ENCODE data around the gene LCOR. TPM values are rescaled to one million over a fixed set of nuclear protein-coding genes. Genes with fewer than 3 reads are reported as not detected.

LCOR gene
- total and polyA plus RNA-seq, 9 of the 15 experiments (the other 6 are each of a cell fraction or from before 2014, with no cell fraction given): 3.6 to 25.2 (median 14.4) TPM

DNA sequence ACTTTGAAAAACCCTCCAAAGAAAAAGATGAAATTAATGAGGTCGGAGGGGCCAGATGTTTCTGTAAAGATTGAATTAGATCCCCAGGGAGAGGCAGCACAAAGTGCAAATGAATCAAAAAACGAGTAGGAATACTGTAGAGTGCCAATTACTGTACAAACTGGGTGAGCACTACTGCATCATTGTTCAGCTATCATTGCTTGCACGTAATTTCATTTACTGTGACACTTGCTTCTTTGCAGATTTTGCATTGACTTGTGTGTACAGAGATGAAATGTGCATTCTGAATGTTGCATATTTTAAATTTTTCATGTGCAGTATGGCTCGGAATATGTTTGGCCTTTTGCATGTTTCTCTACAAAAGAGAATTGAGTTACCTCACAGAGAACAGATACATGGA is 123.7 kb downstream of the LCOR start:
- DNase-seq (ENCODE audit: extremely low read depth in 1 of 4, low spot score in 3 of 4) (no peak), ATAC-seq (no peak), FAIRE-seq (no peak)
- BruUV-seq (replicated peaks): no TSS peak
- POLR2A ChIA-PET: no interaction called here
- H3K4me2 ChIP-seq (ENCODE audit: insufficient read depth, low read length): no peak overlapping the region
- H3K36me3 ChIP-seq (ENCODE audit: control insufficient read depth, insufficient read depth, low read length): peaks cover 44% of the 10 kb centered on the region; the same call in 2 of the 3 replicates
- H3K27ac ChIP-seq (ENCODE audit: extremely low read depth, low read depth, low read length): no peak overlapping the region
- whole genome bisulfite sequencing (ENCODE audit: insufficient coverage, low coverage, missing lambda C conversion rate): 76% methylated on average over 4 of the region's 4 CpGs
- no peaks in the 10 kb centered on the region for H3K27me3 ChIP-seq (ENCODE audit: control insufficient read depth in 2 of 2, insufficient read depth in 2 of 2, low read length in 2 of 2)
- TF ChIP-seq HMG20B (CRISPR knock-in tag; IDR thresholded peaks at IDR 0.05) (no peak), TCF3 (CRISPR knock-in tag; IDR thresholded peaks at IDR 0.05) (no peak), SNRNP70 (optimal IDR thresholded peaks at IDR 0.05; ENCODE audit: low read depth, low read length) (no peak), RFX5 (IDR thresholded peaks at IDR 0.05; ENCODE audit: low read depth, low read length) (no peak), KLF1 (tag; IDR thresholded peaks at IDR 0.05) (no peak), ADNP (tag; IDR thresholded peaks at IDR 0.05) (no peak), ZNF263 (CRISPR knock-in tag; IDR thresholded peaks at IDR 0.05; ENCODE audit: borderline replicate concordance) (no peak), TAL1 (IDR thresholded peaks at IDR 0.05) (no peak), ZC3H4 (CRISPR knock-in tag; IDR thresholded peaks at IDR 0.05; ENCODE audit: borderline replicate concordance) (no peak), MBD2 (IDR thresholded peaks at IDR 0.05; ENCODE audit: borderline replicate concordance, low read depth) (no peak)
- TF ChIP-seq, protein P1, sequence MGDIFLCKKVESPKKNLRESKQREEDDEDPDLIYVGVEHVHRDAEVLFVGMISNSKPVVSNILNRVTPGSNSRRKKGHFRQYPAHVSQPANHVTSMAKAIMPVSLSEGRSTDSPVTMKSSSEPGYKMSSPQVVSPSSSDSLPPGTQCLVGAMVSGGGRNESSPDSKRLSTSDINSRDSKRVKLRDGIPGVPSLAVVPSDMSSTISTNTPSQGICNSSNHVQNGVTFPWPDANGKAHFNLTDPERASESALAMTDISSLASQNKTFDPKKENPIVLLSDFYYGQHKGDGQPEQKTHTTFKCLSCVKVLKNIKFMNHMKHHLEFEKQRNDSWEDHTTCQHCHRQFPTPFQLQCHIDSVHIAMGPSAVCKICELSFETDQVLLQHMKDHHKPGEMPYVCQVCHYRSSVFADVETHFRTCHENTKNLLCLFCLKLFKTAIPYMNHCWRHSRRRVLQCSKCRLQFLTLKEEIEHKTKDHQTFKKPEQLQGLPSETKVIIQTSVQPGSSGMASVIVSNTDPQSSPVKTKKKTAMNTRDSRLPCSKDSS (IDR thresholded peaks at IDR 0.05; ENCODE audit: low read depth, partially characterized antibody): no peak
- no peak overlapping the region for H3K9ac ChIP-seq (ENCODE audit: insufficient read depth in 1 of 2, low read depth in 2 of 2, low read length in 2 of 2)
- H3K4me3 ChIP-seq: no peak overlapping the region
- in situ Hi-C loops (cut with MboI): no loop called here
- no peak overlapping the region for H2AFZ ChIP-seq (ENCODE audit: low read depth, low read length)
- H3K9me1 ChIP-seq (ENCODE audit: control insufficient read depth, insufficient read depth, low read length): no peaks in the 10 kb centered on the region
- H3K9me3 ChIP-seq (replicated peaks; ENCODE audit: control insufficient read depth, insufficient read depth, low read depth, low read length): no peaks in the 10 kb centered on the region
- H3K4me1 ChIP-seq (replicated peaks in 1 of 2; ENCODE audit: control insufficient read depth in 2 of 2, insufficient read depth in 2 of 2, low read length in 2 of 2): no peaks in the 10 kb centered on the region
- no peaks in the 10 kb centered on the region for H4K20me1 ChIP-seq (replicated peaks; ENCODE audit: control insufficient read depth, insufficient read depth, low read length)
- intact Hi-C loops (cut with micrococcal nuclease): no loop called here
- CTCF ChIA-PET (ENCODE audit: low intra/inter-chr PET ratio): no interaction called here
- no peaks in the 10 kb centered on the region; the same call in 2 of the 3 replicates for H3K79me2 ChIP-seq (ENCODE audit: control insufficient read depth, insufficient read depth, low read length)
